ENCODE results near the gene S100A5.
"Not testable (repeated sequence)": the region's sequence is repeated elsewhere in the genome, so short reads cannot be mapped to it uniquely, and the experiment has no call there.

The S100A5 gene

GRCh38 chr1:153566414-153567371 is 26.0 kb upstream of the S100A5 start:
- DNase-seq = peak in 1 of 6 experiments; percentile 7

- DNase-seq = no peak
Measured at GRCh38 chr1:153565529-153566374, 25.0 kb upstream of the S100A5 start, which contains the start of gene S100A2. S100A2 (minus strand) TSS chr1:153565844; CDS start chr1:153563877, 1,967 bp downstream.

DNA sequence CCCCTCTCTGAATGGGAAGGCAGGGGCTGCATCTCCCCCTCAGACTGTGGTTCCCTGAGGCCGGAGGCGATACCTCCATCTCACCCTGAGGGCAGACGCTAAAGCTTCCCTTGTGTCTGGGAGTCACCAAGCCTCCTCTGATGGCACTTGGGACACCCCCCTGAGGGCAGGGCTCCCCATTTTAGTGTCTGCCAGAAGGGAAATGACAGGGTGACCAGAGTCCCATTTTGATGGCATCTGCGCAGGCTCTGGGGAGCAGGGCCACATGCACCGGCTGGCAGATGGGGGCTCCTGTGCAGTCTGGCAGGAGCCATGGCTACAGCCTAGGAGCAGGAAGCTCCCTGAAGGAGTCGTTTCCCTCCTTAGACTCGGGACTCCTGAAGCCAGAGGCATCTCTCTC is 23.3 kb upstream of the S100A5 start:
- DNase-seq = no peak

GRCh38 chr1:153563483-153563901 is 22.8 kb upstream of the S100A5 start:
- no peak for DNase-seq

DNA sequence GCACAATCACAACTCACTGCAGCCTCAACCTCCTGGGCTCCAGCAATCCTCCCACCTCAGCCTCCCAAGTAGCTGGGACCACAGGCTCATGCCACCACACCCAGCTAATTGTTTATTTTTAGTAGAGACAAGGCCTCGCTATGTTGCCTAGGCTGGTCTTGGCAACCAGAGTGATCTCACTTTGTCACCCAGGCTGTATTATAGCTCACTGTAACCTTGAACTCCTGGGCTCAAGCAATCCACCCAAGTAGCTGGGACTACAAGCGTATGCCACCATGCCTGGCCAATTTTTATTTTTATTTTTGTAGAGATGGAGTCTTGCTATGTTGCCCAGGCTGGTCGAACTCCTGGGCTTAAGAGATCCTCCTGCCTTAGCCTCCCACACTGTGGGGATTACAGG is 21.3 kb upstream of the S100A5 start:
- not testable (repeated sequence) for DNase-seq

DNA sequence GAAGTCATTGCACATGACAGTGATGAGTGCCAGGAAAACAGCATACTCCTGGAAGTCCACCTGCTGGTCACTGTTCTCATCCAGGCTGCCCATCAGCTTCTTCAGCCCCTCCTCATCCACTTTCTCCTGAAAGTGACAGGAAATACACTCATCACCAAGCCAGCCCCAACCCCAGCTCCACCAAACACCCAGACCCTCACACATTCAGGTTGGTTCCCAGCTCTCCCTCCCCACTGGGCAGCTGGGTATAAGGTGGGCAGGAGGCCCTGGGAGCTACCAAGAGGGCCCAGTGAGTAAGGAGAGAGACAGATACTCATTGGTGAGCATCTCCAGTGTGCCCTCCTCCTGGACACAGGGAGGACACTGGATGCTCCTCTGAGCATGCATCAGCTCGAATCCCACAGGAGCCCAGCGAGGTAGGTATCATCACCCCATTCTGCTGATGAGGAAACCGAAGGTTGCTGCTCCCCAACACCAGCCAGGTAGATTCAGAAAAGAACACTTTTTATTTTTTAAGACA is 20.8 kb upstream of the S100A5 start:
- no peak for DNase-seq

DNA sequence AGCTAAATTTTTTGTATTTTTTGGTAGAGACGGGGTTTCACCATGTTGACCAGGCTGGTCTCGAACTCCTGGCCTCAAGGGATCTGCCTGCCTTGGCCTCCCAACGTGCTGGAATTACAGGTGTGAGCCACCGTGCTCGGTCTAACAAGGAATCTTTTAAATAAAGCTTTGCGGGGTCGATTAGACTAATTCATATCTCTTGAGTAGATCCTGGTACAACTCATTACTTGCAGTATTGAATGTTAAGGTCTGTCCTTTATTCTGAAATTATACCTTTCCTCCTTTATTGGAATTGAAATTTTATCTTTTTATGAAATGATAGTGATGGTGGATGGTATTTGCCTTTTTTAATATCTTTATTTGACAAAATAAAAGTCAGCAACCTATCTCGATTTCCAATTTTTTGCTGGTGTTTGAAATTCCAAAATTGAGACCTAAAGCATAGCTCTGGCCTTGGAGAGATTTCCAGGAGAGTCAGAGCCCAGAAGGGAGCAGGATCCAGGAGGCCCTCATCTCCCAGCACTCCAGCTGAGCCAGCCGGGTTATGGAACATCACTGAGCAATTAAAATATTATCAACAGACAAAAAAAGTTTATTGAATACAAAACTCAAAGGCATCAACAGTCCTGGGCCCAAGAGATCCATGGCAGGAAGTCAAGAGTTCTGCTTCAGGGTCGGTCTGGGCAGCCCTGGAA is 20.2 kb upstream of the S100A5 start:
- no peak for DNase-seq

DNA sequence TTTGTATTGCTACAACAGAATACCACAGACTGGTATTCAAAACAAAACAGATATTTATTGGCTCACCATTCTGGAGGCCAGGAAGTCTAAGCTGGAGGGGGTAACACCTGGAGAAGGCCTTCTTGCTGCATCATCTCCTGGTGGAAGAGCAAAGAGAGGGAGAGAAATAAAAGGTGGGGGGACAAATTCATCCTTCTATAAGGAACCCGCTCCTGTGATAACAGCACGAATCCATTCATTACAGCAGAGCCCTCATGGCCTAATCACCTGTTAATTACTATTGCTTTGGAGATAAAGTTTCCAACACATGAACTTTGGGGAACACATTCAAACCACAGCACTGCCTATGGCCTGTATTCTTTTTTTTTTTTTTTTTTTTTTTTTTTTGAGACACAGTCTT is 19.5 kb upstream of the S100A5 start:
- no peak for DNase-seq

GRCh38 chr1:153557877-153558276 is 17.1 kb upstream of the S100A5 start:
- no peak for DNase-seq

GRCh38 chr1:153556348-153556747 is 15.6 kb upstream of the S100A5 start:
- no peak for DNase-seq

DNA sequence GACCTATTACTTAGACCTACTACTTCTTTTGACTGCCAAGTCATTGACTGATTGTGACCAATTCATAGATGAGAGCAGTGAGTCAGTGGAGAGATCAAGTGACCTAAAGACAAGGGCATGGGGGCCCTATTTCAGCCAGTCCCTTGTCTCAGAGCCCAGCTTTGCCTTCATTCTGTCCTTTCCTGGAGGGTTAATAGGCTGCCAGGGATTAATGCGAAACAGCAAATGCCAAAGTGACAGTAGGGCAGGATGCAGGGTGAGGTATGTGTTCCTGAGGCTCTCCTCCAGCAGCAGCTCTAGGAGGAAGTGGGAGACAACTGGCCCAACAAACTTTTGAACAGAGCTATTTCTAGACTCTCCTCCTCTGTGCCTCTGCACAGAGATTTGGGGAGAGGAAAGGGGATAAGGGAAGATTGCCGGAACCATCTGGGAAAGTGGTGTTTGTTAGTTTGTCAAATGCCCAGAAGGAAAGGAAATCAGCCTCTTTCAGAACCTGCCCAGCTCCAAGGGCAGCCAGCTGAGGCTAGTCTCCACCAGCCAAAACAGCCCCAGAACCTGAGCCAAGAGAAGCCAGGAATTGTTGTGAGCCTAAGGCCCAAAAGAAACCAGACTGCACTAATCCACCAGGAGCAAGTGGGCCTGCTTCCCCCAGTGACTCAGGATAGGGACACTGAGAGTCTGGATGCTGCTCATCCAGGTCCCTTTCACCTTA is 13.3 kb upstream of the S100A5 start:
- no peak for DNase-seq

GRCh38 chr1:153553096-153553495 is 12.4 kb upstream of the S100A5 start:
- DNase-seq = no peak

DNA sequence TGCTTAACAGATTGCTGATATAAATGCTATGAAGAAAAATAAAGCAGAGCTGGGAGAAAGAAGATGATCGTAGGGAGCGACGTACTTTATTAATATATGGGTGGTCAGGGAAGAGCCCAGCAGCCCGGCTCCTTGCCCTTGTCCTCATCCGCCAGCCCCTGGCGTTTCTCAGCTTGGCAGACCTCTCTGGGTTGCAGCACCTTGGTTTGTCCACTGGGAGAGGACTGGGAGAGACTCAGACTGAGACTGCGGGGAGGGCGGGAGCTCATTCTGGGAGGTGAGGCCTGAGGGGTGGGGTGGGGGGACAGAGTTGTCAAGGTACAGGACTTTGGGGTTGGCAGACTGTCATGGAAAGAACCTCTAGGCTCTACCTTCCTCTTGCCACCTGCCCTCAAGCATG is 11.6 kb upstream of the S100A5 start:
- no peak for DNase-seq

DNA sequence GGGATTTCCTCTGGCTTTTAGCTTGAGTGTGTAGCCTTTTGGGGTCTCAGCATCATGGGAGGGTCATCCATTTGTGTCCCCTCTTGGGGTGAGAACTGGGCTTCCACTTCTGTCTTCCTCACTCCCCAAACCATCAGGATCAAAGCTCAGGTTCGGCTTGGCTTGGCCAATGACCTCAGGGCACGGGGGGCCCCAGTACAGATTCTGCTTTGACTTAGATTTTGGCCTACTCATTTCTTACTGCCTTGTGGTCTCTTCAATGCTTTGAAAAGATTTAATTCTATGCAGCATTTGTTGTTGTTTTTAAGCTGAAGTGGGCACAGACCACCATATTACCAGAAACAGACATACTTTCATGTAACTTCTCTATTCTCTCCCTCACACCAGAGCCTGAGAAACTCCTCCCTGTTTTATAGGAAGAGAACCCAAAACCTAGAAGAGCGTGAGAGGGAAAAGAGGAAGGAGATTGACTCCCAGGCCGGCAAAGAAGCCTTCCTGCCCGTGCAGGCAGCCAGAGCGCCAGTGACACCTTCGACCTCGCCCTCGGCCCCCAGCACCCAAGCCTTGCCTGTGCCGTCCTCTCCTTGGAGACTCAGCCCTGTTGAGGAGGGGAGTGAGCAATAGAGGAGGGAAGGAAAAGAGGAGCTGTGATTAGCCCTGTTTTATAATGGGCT is 10.2 kb upstream of the S100A5 start:
- DNase-seq = no peak

GRCh38 chr1:153550398-153550758 is 9.6 kb upstream of the S100A5 start:
- no peak for DNase-seq

DNA sequence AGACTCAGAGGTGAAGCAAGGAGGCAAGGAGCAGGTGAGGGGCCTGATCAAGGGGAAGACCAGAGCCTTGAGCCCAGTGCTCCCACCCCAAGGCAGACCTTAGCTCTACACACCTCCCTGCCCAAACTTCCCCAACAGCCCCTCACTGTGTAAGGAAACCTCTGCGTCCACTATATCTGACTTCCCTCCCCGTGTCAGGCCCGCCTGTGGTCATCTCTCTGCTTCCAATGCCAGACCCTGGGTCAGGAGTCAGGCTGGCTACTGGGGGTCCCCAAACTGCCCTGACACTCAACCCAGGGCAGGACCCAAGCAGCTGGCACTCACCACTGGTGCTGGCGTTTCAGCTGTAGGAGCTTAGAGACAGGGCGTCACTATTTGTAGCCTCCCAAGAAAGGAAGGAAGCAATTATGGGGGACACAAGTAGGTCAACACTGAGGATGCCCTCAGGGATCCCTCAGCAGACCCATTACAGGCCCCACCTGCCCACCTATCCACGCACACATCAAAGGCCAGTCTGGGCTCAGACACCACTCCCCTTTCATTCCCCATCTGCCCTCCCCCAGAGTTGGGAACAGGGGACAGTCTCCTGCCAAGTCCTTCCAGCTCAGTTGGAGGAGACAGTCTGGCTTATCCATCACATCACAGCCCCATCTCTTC is 9.1 kb upstream of the S100A5 start:
- DNase-seq = no peak

- no peak for DNase-seq
Measured at GRCh38 chr1:153548722-153549688, 8.3 kb upstream of the S100A5 start, which contains the start of gene S100A3. S100A3 (minus strand) TSS chr1:153549258; CDS start chr1:153548485, 773 bp downstream.

DNA sequence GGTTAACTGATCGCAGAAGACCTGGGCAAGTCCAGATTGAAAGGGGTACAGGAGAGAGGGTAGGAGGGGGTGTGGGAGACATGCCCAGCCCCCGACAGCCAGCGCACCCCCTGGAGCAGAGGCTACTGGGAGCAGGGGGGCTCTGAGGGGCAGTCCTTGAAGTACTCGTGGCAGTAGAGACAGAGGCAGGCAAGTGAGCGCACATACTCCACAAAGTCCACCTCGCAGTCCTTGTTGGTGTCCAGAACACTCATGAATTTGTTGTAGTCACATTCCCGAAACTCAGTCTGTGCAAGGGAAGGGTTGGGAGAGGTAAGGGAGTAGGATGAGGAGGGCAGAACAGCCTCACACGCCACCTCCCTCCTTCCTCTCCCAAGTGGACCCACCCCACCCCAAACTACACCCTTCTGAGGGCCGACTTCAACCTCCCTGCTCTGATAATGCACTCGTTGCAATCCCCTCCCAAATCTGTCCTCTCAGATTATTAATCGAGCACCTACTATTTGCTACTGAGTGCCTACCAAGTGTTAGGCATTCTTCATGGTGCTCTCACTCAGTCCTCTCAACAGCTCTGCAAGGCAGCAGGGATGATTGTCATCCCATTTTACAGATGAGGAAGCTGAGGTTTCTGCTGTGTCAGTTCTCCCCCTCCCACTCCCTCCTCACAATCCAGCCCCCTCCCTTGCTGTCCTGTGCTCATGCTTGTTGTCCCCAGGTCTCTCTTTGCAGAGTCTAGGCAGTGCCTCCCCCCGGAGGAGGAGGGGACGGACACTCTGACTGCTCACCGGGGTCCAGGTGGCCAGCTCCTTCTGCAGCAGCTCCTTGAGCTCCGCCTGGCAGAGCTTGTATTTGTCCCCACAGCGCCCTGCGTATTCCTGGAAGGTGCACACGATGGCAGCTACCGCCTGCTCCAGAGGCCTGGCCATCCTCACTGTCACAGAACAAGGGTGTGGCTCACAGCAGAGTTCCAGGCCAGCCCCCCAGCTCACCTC is 7.1 kb upstream of the S100A5 start:
- DNase-seq = no peak
